ENCODE data around the gene ADORA1.

Gene ADORA1

GRCh38 chr1:203163891-203164635, 36.5 kb downstream of the ADORA1 start:
- TF ChIP-seq CTCF (IDR thresholded peaks at IDR 0.05; ENCODE audit: control insufficient read depth, extremely low read depth, insufficient read depth) = no peak
- no peak overlapping the region for H3K4me3 ChIP-seq (ENCODE audit: low read depth, low read length)
- no peak for DNase-seq (ENCODE audit: low read depth)

- no peak for DNase-seq (ENCODE audit: low read depth)
- H3K4me3 ChIP-seq (ENCODE audit: low read depth, low read length) = no peak overlapping the region
- no peak for TF ChIP-seq CTCF (IDR thresholded peaks at IDR 0.05; ENCODE audit: control insufficient read depth, extremely low read depth, insufficient read depth)
Measured at GRCh38 chr1:203165101-203165799, 37.7 kb downstream of the ADORA1 start.

- H3K4me3 ChIP-seq (ENCODE audit: low read depth, low read length) = no peak overlapping the region
- no peak for TF ChIP-seq CTCF (IDR thresholded peaks at IDR 0.05; ENCODE audit: control insufficient read depth, extremely low read depth, insufficient read depth)
- DNase-seq (ENCODE audit: low read depth) = no peak
Measured at GRCh38 chr1:203165800-203166161, 38.3 kb downstream of the ADORA1 start.

GRCh38 chr1:203166192-203166940, 38.8 kb downstream of the ADORA1 start:
- TF ChIP-seq CTCF (IDR thresholded peaks at IDR 0.05; ENCODE audit: control insufficient read depth, extremely low read depth, insufficient read depth) = peak; percentile 50
- DNase-seq (ENCODE audit: low read depth) = peak; percentile 6
- no peak overlapping the region for H3K4me3 ChIP-seq (ENCODE audit: low read depth, low read length)

GRCh38 chr1:203167026-203167912, 39.7 kb downstream of the ADORA1 start:
- DNase-seq (ENCODE audit: low read depth) = no peak
- TF ChIP-seq CTCF (IDR thresholded peaks at IDR 0.05; ENCODE audit: control insufficient read depth, extremely low read depth, insufficient read depth) = no peak
- no peak overlapping the region for H3K4me3 ChIP-seq (ENCODE audit: low read depth, low read length)

- TF ChIP-seq CTCF (IDR thresholded peaks at IDR 0.05; ENCODE audit: control insufficient read depth, extremely low read depth, insufficient read depth) = no peak
- no peak overlapping the region for H3K4me3 ChIP-seq (ENCODE audit: low read depth, low read length)
- no peak for DNase-seq (ENCODE audit: low read depth)
Measured at GRCh38 chr1:203167913-203168200, 40.3 kb downstream of the ADORA1 start.
